OCI-LY1 (cell line): ENCODE measurements around the gene XYLT2.

Source experiments
- CTCF ChIP-seq: fragments of 200-600 bp; sonication (generic), shearing (Covaris generic); IDR thresholded peaks from 2 replicates; pipeline ENCODE4 v1.5.1; 2017; ENCODE audit warnings: mild to moderate bottlenecking, antibody characterized with exemption, low read length, moderate library complexity, mixed read lengths
- EZH2 ChIP-seq: fragments of 200-600 bp; sonication (generic), shearing (Covaris generic); IDR thresholded peaks from 2 replicates; pipeline ENCODE4 v1.8.0; 2017; ENCODE audit warnings: borderline replicate concordance, mixed run types, mild to moderate bottlenecking, antibody characterized with exemption, low read length, moderate library complexity, mixed read lengths

DNA sequence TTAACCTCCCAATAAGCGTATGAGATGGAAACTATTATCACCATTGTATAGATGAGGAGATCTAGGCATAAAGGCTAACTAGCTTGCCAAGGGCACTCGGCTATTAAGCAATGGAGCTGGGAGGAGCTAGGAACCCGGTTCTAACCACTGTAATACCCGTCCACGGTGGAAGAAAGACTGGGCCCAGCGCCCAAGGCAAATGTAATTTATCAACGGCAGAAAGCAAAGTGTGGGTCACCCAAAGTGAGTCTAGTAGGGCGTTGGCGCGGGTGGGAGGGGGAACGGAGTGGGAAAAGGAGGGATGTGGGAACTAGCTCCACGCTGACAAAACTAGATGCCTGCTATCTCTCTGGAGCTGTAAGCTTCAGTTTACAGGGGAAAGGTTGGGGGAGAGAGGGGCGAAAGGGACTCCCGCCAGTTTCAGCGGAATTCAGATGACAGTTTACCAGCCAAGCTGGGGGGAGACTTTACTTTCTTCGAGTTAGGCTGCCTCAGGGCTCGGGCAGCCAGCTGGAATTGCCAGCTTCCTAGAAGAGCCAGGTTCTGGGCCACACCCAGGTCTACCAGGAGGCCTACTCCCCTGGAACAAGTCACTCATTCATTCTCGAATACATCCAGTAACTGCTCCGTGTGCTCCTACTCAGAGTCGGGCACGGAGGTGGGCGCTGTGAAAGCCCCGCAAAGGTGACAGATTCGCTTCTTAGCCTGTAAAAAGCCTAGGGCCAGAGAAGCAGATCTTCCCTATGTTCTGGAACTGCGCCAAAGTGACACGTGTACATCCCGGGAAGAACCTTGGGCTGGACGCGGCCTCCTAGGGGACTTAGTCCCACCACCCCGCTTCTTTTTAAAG is 50.6 kb downstream of the XYLT2 start:
- TF ChIP-seq CTCF (no peak), EZH2 (no peak)
